Panc1 (cell line): ENCODE results near the gene INPP4B. TPM values are rescaled to one million over a fixed set of nuclear protein-coding genes. Genes with fewer than 3 reads are reported as not detected.

ENCODE experiments used
- ATAC-seq: fragments of 200-7000 bp; cut with Tn5 transposase; 2 replicates; pipeline ENCODE4 v1.9.1; 2020; ENCODE audit warnings: mild to moderate bottlenecking, moderate library complexity
- Bru-seq: library from RNA; stranded (reverse); fragments of 400-500 nt; gene quantifications from one replicate; lab custom pipeline; 2021; lab: Mats Ljungman, UMichigan
- BruChase-seq, 2 experiments: library from RNA; stranded (reverse); fragments of 400-500 nt; gene quantifications; one replicate each; lab custom pipeline; 2021; lab: Mats Ljungman, UMichigan
- BruUV-seq: library from RNA; stranded (reverse); fragments of 400-500 nt; replicated peaks from 2 replicates; lab custom pipeline; 2021; lab: Mats Ljungman, UMichigan
- CTCF ChIA-PET: fragments of 300-600 bp; sonication (Branson Sonifier 250); formaldehyde crosslinking; loops from one replicate; lab custom pipeline; 2022; ENCODE audit warnings: antibody characterized with exemption; lab: Charles Lee
- POLR2A ChIA-PET: fragments of 300-600 bp; sonication (Branson Sonifier 250); formaldehyde crosslinking; loops from one replicate; lab custom pipeline; 2022; ENCODE audit warnings: antibody characterized with exemption; lab: Charles Lee
- DNase-seq: peaks from one replicate; pipeline ENCODE4 v3.0.0-alpha.2; 2010; ENCODE audit warnings: low read depth, low spot score
- H3K27ac ChIP-seq: 2 replicates; pipeline ENCODE4 v1.5.1; 2011; ENCODE audit warnings: mild to moderate bottlenecking, low read length, inconsistent platforms
- H3K27me3 ChIP-seq: fragments of 200-500 bp; sonication (Bioruptor generic); 2 replicates; pipeline ENCODE4 v1.6.0; 2014; ENCODE audit warnings: low read length, inconsistent platforms; ENCODE audit not compliant: control insufficient read depth, insufficient read depth
- H3K36me3 ChIP-seq: fragments of 200-500 bp; sonication (Bioruptor generic); 2 replicates; pipeline ENCODE4 v1.5.1; 2014; ENCODE audit warnings: inconsistent platforms, mild to moderate bottlenecking, low read length, moderate library complexity; ENCODE audit not compliant: control insufficient read depth, insufficient read depth
- H3K4me1 ChIP-seq: 2 replicates; pipeline ENCODE4 v1.5.1; 2011; ENCODE audit warnings: inconsistent platforms, mild to moderate bottlenecking, low read length, moderate library complexity; ENCODE audit not compliant: control insufficient read depth, insufficient read depth
- H3K4me3 ChIP-seq, 2 experiments: 2 replicates each; pipeline ENCODE4 v1.5.1; 2011 to 2012; ENCODE audit warnings: low read depth in 2 of 2, low read length in 2 of 2, mild to moderate bottlenecking in 2 of 2, inconsistent platforms in 1 of 2, moderate library complexity in 1 of 2
- H3K9me3 ChIP-seq: fragments of 200-500 bp; sonication (Bioruptor generic); 2 replicates; pipeline ENCODE4 v1.5.1; 2014; ENCODE audit warnings: low read depth, mild to moderate bottlenecking, inconsistent platforms, low read length, moderate library complexity; ENCODE audit not compliant: control insufficient read depth, insufficient read depth
- POLR2AphosphoS5 ChIP-seq: IDR thresholded peaks from 2 replicates; pipeline ENCODE4 v1.6.1; 2012; ENCODE audit warnings: mild to moderate bottlenecking, low read depth, low read length, moderate library complexity
- SIN3A ChIP-seq: IDR thresholded peaks from 2 replicates; pipeline ENCODE4 v1.6.1; 2012; ENCODE audit warnings: low read depth, mild to moderate bottlenecking, low read length, moderate library complexity, borderline replicate concordance; ENCODE audit not compliant: insufficient read depth
- TCF7L2 ChIP-seq: IDR thresholded peaks from 2 replicates; pipeline ENCODE4 v1.6.1; 2011; ENCODE audit warnings: mild to moderate bottlenecking, low read depth, low read length, inconsistent platforms
- in situ Hi-C: cut with HindIII; loops from 2 replicates; pipeline ENCODE4 v1.10.0; 2016; ENCODE audit warnings: low sequenced_read_pairs, low pct_unique_long_range_greater_than_20kb
- intact Hi-C: fragments of 100-400 bp; cut with micrococcal nuclease; formaldehyde crosslinking; loops from one replicate; pipeline ENCODE4 v1.10.0; 2022; ENCODE audit not compliant: unreplicated experiment
- long read RNA-seq: library from polyadenylated mRNA; unstranded; transcript quantifications from one replicate; pipeline ENCODE4 v2.0.0, GENCODE V29; 2021; ENCODE audit not compliant: unreplicated experiment
- polyA plus RNA-seq: library from polyadenylated mRNA; unstranded; fragments of >200 nt; gene quantifications from one replicate; pipeline ENCODE4 v1.2.1, GENCODE V29; 2012; ENCODE audit warnings: missing spikeins; ENCODE audit not compliant: insufficient read length
- total RNA-seq: library from RNA; stranded (reverse); gene quantifications from one replicate; pipeline ENCODE4 v1.2.1, GENCODE V29; 2021; ENCODE audit not compliant: unreplicated experiment
- TF ChIP-seq, protein P1 (sequence below), 2 experiments: IDR thresholded peaks; 2 replicates each; pipeline ENCODE4 v1.6.1; 2011 to 2012; ENCODE audit warnings: low read depth in 2 of 2, control low read depth in 1 of 2, low read length in 1 of 2, mild to moderate bottlenecking in 1 of 2, moderate library complexity in 1 of 2; ENCODE audit not compliant: insufficient read depth in 1 of 2
- TF ChIP-seq, protein P2 (sequence below): fragments of 450-650 bp; IDR thresholded peaks from 2 replicates; pipeline ENCODE4 v1.5.1; 2017; ENCODE audit warnings: mild to moderate bottlenecking

The INPP4B gene
- total RNA-seq: 4.5 TPM
- polyA plus RNA-seq: 1.8 TPM
- percentile 50 among the genes with signal in this experiment for Bru-seq, nascent RNA
- BruChase-seq, experiment 1, labeled RNA remaining after a 2-hour chase: percentile 42 among the genes with signal in this experiment
- percentile 40 among the genes with signal in this experiment for BruChase-seq, experiment 2, labeled RNA remaining after a 6-hour chase
- long read RNA-seq, partial matches to known transcripts: 2 of 5 reads
- long read RNA-seq, other reads (novel, unspliced or antisense): 3 of 5 reads

- no peak for DNase-seq
- intact Hi-C loops (loop anchor here (2.0 to 10.0 kb wide), 2 partner anchors 361 to 719 kb away; no protein-coding TSS in a partner anchor), in situ Hi-C loops (no loop called here)
- ChIA-PET POLR2A (no interaction called here), CTCF (no interaction called here)
- ATAC-seq: peak; percentile 69
- Histone ChIP-seq H3K9me3 (no peaks in the 10 kb centered on the region), H3K27me3 (no peaks in the 10 kb centered on the region), H3K36me3 (no peaks in the 10 kb centered on the region; the same call in 1 of the 2 replicates), H3K4me1 (no peaks in the 10 kb centered on the region), H3K27ac (no peak within 1 kb of the TSS), H3K4me3 (peak within 1 kb of the TSS; percentile 50 to 52)
- BruUV-seq: no TSS peak
- TF ChIP-seq TCF7L2 (no peak), SIN3A (no peak), POLR2AphosphoS5 (no peak)
- TF ChIP-seq, protein P1, sequence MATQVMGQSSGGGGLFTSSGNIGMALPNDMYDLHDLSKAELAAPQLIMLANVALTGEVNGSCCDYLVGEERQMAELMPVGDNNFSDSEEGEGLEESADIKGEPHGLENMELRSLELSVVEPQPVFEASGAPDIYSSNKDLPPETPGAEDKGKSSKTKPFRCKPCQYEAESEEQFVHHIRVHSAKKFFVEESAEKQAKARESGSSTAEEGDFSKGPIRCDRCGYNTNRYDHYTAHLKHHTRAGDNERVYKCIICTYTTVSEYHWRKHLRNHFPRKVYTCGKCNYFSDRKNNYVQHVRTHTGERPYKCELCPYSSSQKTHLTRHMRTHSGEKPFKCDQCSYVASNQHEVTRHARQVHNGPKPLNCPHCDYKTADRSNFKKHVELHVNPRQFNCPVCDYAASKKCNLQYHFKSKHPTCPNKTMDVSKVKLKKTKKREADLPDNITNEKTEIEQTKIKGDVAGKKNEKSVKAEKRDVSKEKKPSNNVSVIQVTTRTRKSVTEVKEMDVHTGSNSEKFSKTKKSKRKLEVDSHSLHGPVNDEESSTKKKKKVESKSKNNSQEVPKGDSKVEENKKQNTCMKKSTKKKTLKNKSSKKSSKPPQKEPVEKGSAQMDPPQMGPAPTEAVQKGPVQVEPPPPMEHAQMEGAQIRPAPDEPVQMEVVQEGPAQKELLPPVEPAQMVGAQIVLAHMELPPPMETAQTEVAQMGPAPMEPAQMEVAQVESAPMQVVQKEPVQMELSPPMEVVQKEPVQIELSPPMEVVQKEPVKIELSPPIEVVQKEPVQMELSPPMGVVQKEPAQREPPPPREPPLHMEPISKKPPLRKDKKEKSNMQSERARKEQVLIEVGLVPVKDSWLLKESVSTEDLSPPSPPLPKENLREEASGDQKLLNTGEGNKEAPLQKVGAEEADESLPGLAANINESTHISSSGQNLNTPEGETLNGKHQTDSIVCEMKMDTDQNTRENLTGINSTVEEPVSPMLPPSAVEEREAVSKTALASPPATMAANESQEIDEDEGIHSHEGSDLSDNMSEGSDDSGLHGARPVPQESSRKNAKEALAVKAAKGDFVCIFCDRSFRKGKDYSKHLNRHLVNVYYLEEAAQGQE (IDR thresholded peaks at IDR 0.05; ENCODE audit: insufficient read depth in 1 of 2, low read depth in 2 of 2, low read length in 1 of 2): no peak
- TF ChIP-seq, protein P2, sequence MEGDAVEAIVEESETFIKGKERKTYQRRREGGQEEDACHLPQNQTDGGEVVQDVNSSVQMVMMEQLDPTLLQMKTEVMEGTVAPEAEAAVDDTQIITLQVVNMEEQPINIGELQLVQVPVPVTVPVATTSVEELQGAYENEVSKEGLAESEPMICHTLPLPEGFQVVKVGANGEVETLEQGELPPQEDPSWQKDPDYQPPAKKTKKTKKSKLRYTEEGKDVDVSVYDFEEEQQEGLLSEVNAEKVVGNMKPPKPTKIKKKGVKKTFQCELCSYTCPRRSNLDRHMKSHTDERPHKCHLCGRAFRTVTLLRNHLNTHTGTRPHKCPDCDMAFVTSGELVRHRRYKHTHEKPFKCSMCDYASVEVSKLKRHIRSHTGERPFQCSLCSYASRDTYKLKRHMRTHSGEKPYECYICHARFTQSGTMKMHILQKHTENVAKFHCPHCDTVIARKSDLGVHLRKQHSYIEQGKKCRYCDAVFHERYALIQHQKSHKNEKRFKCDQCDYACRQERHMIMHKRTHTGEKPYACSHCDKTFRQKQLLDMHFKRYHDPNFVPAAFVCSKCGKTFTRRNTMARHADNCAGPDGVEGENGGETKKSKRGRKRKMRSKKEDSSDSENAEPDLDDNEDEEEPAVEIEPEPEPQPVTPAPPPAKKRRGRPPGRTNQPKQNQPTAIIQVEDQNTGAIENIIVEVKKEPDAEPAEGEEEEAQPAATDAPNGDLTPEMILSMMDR: no peak
These were observed at the start of gene INPP4B for GRCh38 chr4:142846108-142846728. Gene INPP4B (minus strand): TSS chr4:142846301.

DNA sequence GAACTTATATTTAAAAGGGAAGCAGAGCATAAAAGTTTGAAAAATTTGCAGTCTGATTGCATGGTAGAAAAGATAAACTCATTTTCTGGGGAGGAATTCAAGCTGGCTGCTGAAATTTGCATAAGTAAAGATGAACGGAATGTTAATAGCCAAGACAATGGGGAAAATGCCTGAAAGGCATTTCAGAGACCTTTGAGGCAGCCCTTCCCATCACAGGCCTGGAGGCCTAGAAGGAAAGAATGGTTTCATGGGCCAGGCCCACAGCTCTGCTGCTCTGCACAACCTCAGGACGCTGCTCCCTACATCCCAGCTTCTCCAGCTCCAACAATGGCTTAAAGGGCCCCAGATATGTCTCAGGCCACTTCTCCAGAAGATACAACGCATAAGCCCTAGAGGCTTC is 46.9 kb upstream of the INPP4B start:
- no peak for ATAC-seq
- intact Hi-C loops: no loop called here
- no peaks in the 10 kb centered on the region for H3K36me3 ChIP-seq

More for the DNA sequence above, 46.9 kb upstream of the INPP4B start:
- TF ChIP-seq, protein P2: no peak
- TF ChIP-seq SIN3A (no peak), POLR2AphosphoS5 (no peak), TCF7L2 (no peak)
- TF ChIP-seq, protein P1 (IDR thresholded peaks at IDR 0.05; ENCODE audit: insufficient read depth in 1 of 2, low read depth in 2 of 2, low read length in 1 of 2): no peak
- ChIA-PET CTCF (no interaction called here), POLR2A (no interaction called here)
- H3K9me3 ChIP-seq: no peaks in the 10 kb centered on the region
- no peak overlapping the region for H3K4me3 ChIP-seq
- H3K4me1 ChIP-seq: no peaks in the 10 kb centered on the region
- no TSS peak for BruUV-seq
- no peak for DNase-seq
- no peaks in the 10 kb centered on the region for H3K27me3 ChIP-seq
- in situ Hi-C loops: no loop called here
- H3K27ac ChIP-seq: no peak overlapping the region
